Measurements from ENCODE around the gene KCNC1. TPM values are rescaled to one million over a fixed set of nuclear protein-coding genes. Genes with fewer than 3 reads are reported as not detected.

The KCNC1 gene
- total RNA-seq, 4 donors from 2014 or later, result 0.14 TPM; not detected in 3

DNA sequence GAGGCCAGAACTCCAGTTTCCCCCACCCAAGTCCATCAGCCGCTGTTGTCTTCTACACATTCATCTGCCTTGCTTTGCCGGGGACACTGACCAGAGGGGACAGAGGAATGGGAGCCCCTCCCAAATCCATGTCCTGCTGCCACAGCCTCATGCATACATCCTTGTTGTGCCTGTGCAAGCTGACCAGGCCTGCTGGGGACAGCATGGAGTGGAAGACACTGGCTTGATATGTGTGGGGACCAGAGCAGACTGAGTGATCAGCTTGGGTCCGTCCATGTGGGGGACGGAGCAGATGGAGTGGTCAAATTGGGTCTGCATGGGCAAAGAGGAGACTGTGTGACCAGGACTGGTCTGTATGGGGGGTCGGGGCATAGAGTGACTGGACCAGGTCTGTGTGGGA, 43.8 kb downstream of the KCNC1 start:
- DNase-seq, result no peak
- TF ChIP-seq POLR2A (IDR thresholded peaks at IDR 0.05) (no peak), EP300 (IDR thresholded peaks at IDR 0.05; ENCODE audit: low read depth) (no peak), POLR2AphosphoS5 (IDR thresholded peaks at IDR 0.05) (no peak), CTCF (IDR thresholded peaks at IDR 0.05) (no peak)
- H3K27ac ChIP-seq, result no peak overlapping the region
- in situ Hi-C loops (cut with MboI; ENCODE audit: low pct_ligation_motif_present in 1 of 4, low pct_unique_long_range_greater_than_20kb in 1 of 4, low sequenced_read_pairs in 3 of 4) (no loop called here), intact Hi-C loops (cut with DNase I; ENCODE audit: low total_unique reads) (no loop called here)
- 85 to 100% methylated on average over 1 to 5 of the region's 5 CpGs for WGBS, 2 donors (ENCODE audit: low coverage in 1 of 2)
- H3K4me1 ChIP-seq, result no peaks in the 10 kb centered on the region
- H3K9me3 ChIP-seq, result no peaks in the 10 kb centered on the region
- H3K27me3 ChIP-seq, result no peaks in the 10 kb centered on the region
- H3K36me3 ChIP-seq, result no peaks in the 10 kb centered on the region
- no peak overlapping the region for H3K4me3 ChIP-seq

DNA sequence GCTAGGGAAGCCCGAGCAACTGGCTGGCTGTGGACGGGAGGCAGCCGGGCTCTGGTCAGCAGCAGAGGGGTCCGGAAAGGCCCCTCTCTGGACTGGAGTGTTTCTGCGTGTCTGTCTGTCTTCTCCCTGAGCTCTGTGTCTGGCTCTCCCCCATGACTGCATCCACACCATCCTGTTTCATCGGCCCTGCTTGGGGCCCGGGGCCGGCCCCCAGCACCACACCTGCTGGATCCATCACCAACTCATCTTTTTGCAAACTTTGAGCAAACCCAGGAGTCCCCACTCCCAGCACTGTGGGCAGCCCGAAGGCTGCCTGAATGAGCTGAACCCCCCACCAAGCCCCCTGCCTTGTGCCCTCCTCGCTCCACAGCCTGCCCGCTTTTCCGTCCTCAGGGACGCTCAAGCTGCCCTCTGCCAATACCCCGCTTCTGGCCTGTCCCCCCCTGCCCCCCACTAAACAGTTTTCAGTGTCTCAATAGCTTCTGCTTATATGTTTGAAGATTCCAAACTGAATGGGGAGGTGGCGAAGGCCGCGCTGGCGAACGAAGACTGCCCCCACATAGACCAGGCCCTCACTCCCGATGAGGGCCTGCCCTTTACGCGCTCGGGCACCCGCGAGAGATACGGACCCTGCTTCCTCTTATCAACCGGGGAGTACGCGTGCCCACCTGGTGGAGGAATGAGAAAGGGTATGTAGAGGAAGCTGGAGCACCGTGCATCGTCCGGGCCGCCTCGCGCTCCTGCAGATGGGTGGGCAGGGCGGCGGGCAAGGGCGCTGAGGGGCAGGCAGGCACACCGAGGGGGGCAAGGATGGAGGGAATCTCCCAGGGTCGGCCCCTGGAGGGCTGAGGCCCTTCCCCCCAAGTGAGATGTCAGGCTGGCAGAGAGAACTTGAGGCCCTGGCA, 44.6 kb downstream of the KCNC1 start:
- Histone ChIP-seq H3K4me3 (no peak overlapping the region), H3K27ac (no peak overlapping the region), H3K27me3 (no peaks in the 10 kb centered on the region), H3K4me1 (no peaks in the 10 kb centered on the region), H3K9me3 (no peaks in the 10 kb centered on the region), H3K36me3 (no peaks in the 10 kb centered on the region)
- DNase-seq, result no peak
- intact Hi-C loops (cut with DNase I; ENCODE audit: low total_unique reads), result no loop called here
- no peak for TF ChIP-seq CTCF (IDR thresholded peaks at IDR 0.05)
- no peak for TF ChIP-seq EP300 (IDR thresholded peaks at IDR 0.05; ENCODE audit: low read depth)
- no peak for TF ChIP-seq POLR2A (IDR thresholded peaks at IDR 0.05)
- no peak for TF ChIP-seq POLR2AphosphoS5 (IDR thresholded peaks at IDR 0.05)
- 92 to 98% methylated on average over 7 to 40 of the region's 40 CpGs for WGBS, 2 donors (ENCODE audit: low coverage in 1 of 2)
- in situ Hi-C loops (cut with MboI; ENCODE audit: low pct_ligation_motif_present in 1 of 4, low pct_unique_long_range_greater_than_20kb in 1 of 4, low sequenced_read_pairs in 3 of 4), result no loop called here

DNA sequence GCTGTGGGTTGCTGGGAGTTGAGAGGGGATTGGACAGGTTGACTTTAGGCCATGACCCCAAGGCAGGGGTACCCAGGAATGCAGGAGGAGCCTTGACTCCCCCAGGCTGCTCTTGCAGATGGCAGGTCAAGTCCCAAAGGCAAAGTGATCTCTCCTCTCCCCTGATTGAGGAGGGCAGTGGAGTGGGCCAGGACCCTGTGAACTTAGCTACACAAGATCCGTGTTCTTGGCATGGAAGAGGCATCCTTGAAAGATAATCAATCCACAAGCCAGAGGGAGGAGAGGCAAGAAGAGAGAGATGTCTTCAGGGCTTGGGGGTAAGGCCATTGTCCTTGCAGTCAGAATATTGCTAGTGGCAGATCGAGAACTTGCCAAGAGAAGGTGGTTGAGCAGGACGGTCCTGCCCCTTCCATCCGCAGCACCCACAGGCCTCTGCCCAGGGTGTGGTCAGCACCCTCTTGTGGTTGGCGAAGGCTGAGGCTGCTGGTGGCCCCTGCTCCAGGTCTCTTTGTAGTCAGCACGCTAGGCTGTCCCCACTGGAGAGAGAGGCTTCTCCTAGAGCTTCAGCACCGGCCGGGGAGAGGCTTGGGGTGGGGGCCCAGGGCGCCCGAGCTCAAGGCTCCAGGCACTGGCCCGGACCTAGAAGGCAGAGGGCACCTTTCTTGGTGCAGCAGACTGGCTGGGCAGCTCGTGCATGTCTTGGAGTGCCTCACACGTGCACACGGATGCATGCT, 45.4 kb downstream of the KCNC1 start:
- no peak overlapping the region for H3K4me3 ChIP-seq
- no peak overlapping the region for H3K27ac ChIP-seq
- TF ChIP-seq CTCF (IDR thresholded peaks at IDR 0.05) (no peak), POLR2AphosphoS5 (IDR thresholded peaks at IDR 0.05) (no peak), POLR2A (IDR thresholded peaks at IDR 0.05) (no peak), EP300 (IDR thresholded peaks at IDR 0.05; ENCODE audit: low read depth) (no peak)
- WGBS, 2 donors (ENCODE audit: low coverage in 1 of 2), result 85% methylated on average over 11 of the region's 14 CpGs; no CpG with 5 or more reads in 1 of the 2 donors
- no peaks in the 10 kb centered on the region for H3K27me3 ChIP-seq
- H3K4me1 ChIP-seq, result no peaks in the 10 kb centered on the region
- H3K9me3 ChIP-seq, result no peaks in the 10 kb centered on the region
- H3K36me3 ChIP-seq, result no peaks in the 10 kb centered on the region
- in situ Hi-C loops (cut with MboI; ENCODE audit: low pct_ligation_motif_present in 1 of 4, low pct_unique_long_range_greater_than_20kb in 1 of 4, low sequenced_read_pairs in 3 of 4) (no loop called here), intact Hi-C loops (cut with DNase I; ENCODE audit: low total_unique reads) (no loop called here)
- no peak for DNase-seq

- Histone ChIP-seq H3K36me3 (no peaks in the 10 kb centered on the region), H3K4me1 (no peaks in the 10 kb centered on the region), H3K4me3 (no peak overlapping the region), H3K27ac (no peak overlapping the region), H3K9me3 (no peaks in the 10 kb centered on the region), H3K27me3 (no peaks in the 10 kb centered on the region)
- TF ChIP-seq POLR2A (IDR thresholded peaks at IDR 0.05) (no peak), CTCF (IDR thresholded peaks at IDR 0.05) (no peak), EP300 (IDR thresholded peaks at IDR 0.05; ENCODE audit: low read depth) (no peak), POLR2AphosphoS5 (IDR thresholded peaks at IDR 0.05) (no peak)
- no peak for DNase-seq
- in situ Hi-C loops (cut with MboI; ENCODE audit: low pct_ligation_motif_present in 1 of 4, low pct_unique_long_range_greater_than_20kb in 1 of 4, low sequenced_read_pairs in 3 of 4), result no loop called here
- intact Hi-C loops (cut with DNase I; ENCODE audit: low total_unique reads), result no loop called here
- 92 to 100% methylated on average over 2 to 15 of the region's 15 CpGs for WGBS, 2 donors (ENCODE audit: low coverage in 1 of 2)
Observed at GRCh38 chr11:17780668-17781067, 46.1 kb downstream of the KCNC1 start.
